Measurements from ENCODE around the gene RBM6.
"Not testable (repeated sequence)": the region's sequence is repeated elsewhere in the genome, so short reads cannot be mapped to it uniquely, and the experiment has no call there.

RBM6 gene

GRCh38 chr3:49939858-49940666 lies at the start of gene RBM6:
RBM6 (plus strand) TSS chr3:49940150; CDS start chr3:49962642, 22,492 bp downstream.
- in situ Hi-C loops (cut with MboI; ENCODE audit: low sequenced_read_pairs), result no loop called here

GRCh38 chr3:49895791-49896190 lies 44.2 kb upstream of the RBM6 start:
- in situ Hi-C loops (cut with MboI; ENCODE audit: low sequenced_read_pairs), result no loop called here

DNA sequence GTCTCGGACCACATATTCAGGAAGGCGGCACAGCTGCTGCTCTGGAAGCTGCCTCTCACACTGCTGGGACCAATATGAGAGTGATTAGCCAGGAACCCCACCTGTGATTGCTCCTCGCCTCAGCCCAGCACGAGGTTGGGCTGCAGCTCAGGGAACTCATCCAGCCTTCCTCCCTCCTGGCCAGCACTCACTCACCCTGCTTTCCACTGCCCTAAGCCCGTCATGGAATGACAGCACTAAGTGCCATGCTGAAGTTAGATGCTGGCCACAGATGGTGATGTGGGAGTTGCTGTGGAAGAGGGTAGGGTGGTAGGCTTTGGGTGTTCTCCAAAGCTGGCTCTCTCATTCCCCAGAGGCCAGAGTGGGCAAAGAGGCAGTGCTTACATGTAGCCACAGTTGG lies 43.6 kb upstream of the RBM6 start:
- in situ Hi-C loops (cut with MboI; ENCODE audit: low sequenced_read_pairs), result no loop called here

DNA sequence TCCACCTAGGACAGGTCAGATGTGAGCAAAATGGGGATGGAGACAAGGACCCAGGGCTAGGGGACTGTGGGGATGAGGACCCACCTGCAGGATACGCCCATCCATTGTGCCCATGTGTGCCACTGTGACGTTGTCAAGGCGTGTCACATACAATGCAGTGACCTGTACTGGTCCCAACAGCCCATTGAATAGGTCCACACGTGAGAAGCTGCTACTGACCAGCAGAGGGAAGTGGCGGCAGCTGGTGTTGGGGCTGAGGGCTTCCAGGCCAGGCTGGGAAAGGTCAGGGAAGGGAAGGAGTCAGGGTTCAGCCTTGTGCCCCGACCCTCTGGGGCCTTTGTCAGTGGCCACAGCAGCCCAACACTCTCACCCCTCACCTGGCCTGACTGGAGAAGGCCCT lies 41.0 kb upstream of the RBM6 start:
- in situ Hi-C loops (cut with MboI; ENCODE audit: low sequenced_read_pairs), result no loop called here

GRCh38 chr3:49899815-49900214 lies 40.1 kb upstream of the RBM6 start:
- in situ Hi-C loops (cut with MboI; ENCODE audit: low sequenced_read_pairs), result no loop called here

- in situ Hi-C loops (cut with MboI; ENCODE audit: low sequenced_read_pairs), result no loop called here
These were observed 39.3 kb upstream of the RBM6 start for GRCh38 chr3:49900491-49901153.

- in situ Hi-C loops (cut with MboI; ENCODE audit: low sequenced_read_pairs), result no loop called here
These were observed 38.3 kb upstream of the RBM6 start for GRCh38 chr3:49901366-49902339.

- in situ Hi-C loops (cut with MboI; ENCODE audit: low sequenced_read_pairs), result no loop called here
These were observed 37.2 kb upstream of the RBM6 start for GRCh38 chr3:49902511-49903345.

- in situ Hi-C loops (cut with MboI; ENCODE audit: low sequenced_read_pairs), result no loop called here
These were observed 36.2 kb upstream of the RBM6 start, which contains the start of gene MST1R for GRCh38 chr3:49903451-49904424. MST1R (minus strand) TSS chr3:49903873; CDS start chr3:49903609, 264 bp downstream.

GRCh38 chr3:49904448-49904847 lies 35.5 kb upstream of the RBM6 start:
- in situ Hi-C loops (cut with MboI; ENCODE audit: low sequenced_read_pairs), result not testable (repeated sequence)

- in situ Hi-C loops (cut with MboI; ENCODE audit: low sequenced_read_pairs), result no loop called here
These were observed 33.7 kb upstream of the RBM6 start for GRCh38 chr3:49906073-49906743.

- in situ Hi-C loops (cut with MboI; ENCODE audit: low sequenced_read_pairs), result no loop called here
These were observed 31.4 kb upstream of the RBM6 start for GRCh38 chr3:49908373-49909199.

DNA sequence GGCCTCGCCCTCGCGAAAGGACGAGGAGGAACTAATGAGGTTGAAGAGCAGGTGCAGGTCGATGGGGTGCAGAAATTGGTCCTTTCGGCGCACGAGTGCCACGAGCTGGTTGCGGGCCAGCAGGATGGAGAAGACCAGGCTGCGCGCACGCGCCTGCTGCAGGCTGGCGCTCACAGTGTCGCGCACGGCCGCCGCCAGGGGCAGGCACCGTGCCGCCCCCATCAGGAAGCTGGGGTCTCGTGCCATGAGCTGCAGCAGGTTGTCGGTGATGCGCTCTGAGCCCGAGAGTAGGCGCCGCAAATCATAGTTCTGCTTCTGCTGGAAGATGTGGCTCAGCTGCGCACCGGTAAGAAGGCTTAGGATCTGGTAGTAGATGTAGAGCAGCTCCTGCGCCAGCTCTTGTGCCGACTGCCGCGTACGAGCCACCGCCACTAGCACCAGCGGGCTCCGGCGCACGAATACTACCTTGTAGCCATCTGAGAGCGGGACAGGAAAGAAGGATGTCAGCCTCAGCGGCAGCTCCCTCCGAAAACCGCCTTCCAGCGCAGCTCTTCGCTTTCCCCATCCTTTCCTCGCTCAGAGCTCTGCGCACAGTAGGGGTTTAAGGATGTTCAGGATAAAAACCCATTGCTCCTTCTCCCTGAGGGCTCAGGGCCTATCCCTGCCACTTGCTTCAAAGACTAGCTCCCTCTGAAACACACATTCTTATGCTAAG lies 29.4 kb upstream of the RBM6 start:
- in situ Hi-C loops (cut with MboI; ENCODE audit: low sequenced_read_pairs), result no loop called here

DNA sequence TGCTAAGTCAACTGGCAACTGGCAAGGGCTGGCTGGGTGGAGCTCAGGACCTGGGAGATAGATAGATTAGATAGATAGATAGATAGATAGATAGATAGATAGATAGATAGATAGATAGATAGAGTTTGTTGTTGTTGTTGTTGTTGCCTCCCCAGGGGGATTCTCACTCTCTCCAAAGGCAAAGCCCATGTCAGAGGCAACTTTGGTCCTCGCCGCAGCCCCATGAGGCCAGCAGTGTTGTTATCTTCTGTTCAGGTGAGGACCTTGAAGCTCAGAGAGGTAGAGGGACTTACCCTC lies 28.9 kb upstream of the RBM6 start:
- in situ Hi-C loops (cut with MboI; ENCODE audit: low sequenced_read_pairs), result no loop called here

DNA sequence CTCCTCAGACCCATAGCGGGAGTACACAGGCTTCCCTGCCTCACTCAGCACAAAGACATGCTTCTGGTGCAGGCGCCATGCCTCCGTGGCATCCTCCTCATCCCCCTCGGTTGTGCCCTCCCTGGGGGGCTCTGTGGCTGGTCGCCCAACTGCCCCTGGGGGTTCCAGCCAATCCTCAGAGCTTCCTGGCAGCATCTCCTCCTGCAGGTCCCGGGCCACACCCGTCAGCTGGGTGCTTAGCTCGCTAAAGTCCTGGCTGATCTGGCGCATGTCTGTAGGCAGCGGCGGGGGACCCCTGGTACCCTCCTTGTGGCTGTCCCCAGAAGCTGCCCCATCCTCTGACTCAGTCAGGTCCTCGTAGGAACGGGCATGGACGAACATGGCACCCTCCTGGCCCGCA lies 28.3 kb upstream of the RBM6 start:
- in situ Hi-C loops (cut with MboI; ENCODE audit: low sequenced_read_pairs), result no loop called here

- in situ Hi-C loops (cut with MboI; ENCODE audit: low sequenced_read_pairs), result no loop called here
These were observed 27.1 kb upstream of the RBM6 start for GRCh38 chr3:49912881-49913281.

- in situ Hi-C loops (cut with MboI; ENCODE audit: low sequenced_read_pairs), result no loop called here
These were observed 25.0 kb upstream of the RBM6 start for GRCh38 chr3:49914906-49915305.

Data from HL-60/S4 (cell line).